Uterine smooth muscle cell (primary cell): ENCODE data around the gene SV2A. TPM values are rescaled to one million over a fixed set of nuclear protein-coding genes. Genes with fewer than 3 reads are reported as not detected.

ENCODE experiments used
- total RNA-seq: library from RNA; depleted of rRNA; stranded (reverse); fragments of >200 nt; gene quantifications from 2 replicates; pipeline ENCODE4 v1.2.3, GENCODE V29; 2014

The SV2A gene, protein sequence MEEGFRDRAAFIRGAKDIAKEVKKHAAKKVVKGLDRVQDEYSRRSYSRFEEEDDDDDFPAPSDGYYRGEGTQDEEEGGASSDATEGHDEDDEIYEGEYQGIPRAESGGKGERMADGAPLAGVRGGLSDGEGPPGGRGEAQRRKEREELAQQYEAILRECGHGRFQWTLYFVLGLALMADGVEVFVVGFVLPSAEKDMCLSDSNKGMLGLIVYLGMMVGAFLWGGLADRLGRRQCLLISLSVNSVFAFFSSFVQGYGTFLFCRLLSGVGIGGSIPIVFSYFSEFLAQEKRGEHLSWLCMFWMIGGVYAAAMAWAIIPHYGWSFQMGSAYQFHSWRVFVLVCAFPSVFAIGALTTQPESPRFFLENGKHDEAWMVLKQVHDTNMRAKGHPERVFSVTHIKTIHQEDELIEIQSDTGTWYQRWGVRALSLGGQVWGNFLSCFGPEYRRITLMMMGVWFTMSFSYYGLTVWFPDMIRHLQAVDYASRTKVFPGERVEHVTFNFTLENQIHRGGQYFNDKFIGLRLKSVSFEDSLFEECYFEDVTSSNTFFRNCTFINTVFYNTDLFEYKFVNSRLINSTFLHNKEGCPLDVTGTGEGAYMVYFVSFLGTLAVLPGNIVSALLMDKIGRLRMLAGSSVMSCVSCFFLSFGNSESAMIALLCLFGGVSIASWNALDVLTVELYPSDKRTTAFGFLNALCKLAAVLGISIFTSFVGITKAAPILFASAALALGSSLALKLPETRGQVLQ
- total RNA-seq: 23.2 and 39.7 TPM in 2 replicates

DNA sequence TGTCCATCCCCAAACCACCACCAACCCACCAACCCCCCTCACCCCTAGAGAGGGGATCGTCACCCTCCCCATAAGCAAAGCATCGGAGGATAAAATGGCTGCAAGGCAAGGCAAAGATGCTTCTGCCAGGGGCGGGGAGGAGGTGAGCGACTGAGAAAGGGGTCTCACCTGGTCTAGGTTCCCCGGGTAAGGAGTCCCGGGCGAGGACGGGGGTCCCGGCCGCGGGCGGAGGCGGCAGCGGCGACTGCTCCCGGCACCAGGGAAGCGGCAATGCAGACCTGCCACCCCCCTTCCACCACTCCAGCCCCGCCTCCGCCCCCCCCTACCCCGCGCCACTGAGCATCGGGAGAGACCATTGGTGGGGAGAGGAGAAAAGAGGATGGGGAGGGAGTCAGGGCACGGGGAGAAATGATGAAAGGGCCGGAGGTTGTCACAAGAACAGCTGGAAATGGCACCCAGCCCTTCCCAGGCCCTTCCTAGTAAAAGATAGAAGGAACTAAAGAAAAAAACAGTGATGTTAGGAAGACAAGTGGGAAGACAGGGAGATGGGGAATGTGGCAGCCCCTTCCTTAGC lies at the start of gene SV2A:
Gene SV2A, minus strand, starts transcription at position 274 of the 574 bp plus-strand sequence. CDS start 4,004 bp downstream, outside the sequence.

DNA sequence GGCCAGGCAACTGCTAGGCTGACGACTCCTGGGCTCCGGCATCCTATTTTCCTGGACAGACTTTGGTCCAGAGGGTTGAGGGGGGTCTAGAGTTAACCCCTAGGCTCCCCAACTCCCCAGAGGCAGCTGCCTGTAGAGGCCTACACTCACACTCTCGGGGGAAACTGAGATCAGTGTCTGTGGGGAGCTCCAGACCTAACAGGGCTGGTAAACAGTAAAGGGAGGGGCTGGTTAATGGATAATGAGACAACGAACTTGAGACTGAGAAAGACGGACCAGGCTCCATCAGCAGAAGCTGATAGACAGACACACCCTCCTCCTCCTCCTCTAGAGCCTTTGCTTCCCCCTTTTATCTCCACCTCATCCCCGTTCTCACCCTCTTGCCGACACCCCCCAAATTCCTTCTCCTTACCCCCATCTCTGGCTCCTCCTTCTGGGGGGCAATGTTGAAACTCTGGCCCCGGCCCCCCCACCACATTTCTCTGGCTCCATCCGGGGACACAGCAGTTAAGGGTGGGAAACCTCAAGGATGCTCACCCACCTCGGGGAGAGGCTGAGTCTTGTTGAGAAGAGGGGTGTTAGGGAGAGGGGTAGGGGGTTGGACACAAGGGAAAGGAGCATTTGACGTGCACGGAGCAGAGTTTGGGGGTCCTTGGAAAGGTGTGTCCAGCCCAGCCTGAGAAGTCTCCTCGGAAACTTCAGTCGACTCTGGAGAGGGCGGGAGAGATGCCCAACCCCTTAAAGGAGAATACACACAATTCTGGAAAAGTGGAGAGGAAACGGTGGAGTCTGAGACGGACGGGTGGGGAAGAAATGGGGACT lies 18.7 kb upstream of the SV2A start, which contains the start of gene MTMR11:
Gene MTMR11, minus strand, starts transcription at position 710 of the 822 bp plus-strand sequence. Its CDS starts 232 bp downstream, at position 478.

DNA sequence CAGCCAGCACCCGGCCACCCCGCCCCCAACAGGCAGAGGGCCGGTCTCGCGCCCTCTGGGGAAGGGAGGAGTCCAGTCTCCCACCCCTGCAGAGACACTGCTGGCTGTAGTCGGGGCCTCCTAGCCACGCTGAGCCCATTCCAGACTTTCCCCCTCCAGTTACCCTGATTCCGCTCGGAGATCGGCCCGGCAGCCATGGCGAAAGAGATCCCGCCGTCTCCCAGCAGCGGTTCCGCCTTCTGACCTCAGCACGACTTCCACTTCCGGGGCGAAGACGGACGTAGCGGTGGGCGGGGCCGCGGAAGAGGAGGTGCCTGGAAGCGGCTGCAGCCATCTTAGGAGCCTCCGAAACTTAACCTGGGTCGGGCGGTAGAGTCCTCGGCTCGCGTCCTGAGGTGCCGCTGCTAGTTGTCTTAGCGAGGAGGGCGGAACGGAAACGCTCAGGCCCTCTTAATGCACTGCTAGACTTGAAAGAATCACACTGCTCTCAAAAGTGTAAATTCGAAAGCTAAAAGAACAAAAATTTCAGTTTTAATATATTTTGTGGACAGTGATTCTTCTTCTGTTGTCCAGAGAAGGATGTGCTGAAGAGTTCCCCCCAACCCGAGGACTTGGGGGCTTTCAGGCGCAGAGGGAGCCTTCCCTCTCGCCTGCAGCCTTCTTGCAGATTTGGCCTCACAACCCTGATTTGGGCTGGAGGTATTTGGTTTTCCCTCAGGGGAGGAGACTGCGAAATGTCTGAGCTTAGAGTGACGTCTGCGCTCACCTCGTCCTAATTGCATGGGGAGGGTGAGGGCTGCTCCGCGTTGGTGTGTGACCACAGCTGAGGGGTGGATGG lies 10.1 kb upstream of the SV2A start, which contains the start of gene SF3B4:
Gene SF3B4, minus strand, starts transcription at position 241 of the 838 bp plus-strand sequence. Its CDS starts 44 bp downstream, at position 197.

DNA sequence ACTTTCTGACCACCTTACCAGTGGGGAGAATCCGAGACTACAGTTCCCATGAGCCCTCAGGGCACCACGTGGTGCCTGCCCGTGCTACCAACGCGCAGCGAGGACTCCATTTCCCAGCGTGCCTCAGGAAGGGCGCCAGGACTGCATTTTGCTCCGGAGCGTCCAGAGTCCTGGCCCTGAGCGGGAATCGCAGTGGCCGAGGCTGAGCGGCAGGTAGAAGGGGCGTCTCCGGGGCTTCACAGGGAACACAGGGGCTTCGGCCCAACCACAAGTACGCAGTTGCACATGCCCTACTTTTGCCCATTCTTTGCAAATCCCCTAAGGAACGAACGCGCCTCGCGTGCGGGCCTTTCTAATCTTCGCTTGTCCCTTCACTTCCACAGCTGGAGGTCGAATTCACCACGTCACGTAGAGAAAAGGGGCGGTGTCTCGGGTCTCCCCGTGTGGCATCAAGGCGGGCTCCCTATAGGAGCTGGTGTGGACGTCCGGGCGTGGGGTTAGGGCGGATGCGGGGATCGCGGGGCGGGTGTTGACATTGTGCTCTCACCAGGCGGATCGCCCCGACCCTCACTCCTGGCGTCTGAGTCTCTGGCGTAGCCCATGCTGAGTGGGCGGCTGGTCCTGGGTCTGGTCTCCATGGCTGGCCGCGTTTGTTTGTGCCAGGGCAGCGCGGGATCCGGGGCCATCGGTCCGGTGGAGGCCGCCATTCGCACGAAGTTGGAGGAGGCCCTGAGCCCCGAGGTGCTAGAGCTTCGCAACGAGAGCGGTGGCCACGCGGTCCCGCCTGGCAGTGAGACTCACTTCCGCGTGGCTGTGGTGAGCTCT lies 18.0 kb downstream of the SV2A start, which contains the start of gene BOLA1:
Gene BOLA1, plus strand, starts transcription at position 109 of the 825 bp plus-strand sequence. Its CDS starts 492 bp downstream, at position 601.

Other genes starting within 250 kb of the SV2A start
- gene FCGR1A, start 135.2 kb downstream of the SV2A start, total RNA-seq: not detected in 2 replicates
- 12.4 and 13.1 TPM in 2 replicates for gene BOLA1, start 18.3 kb downstream of the SV2A start, total RNA-seq
- 5.9 and 11.5 TPM in 2 replicates for gene SF3B4, start 10.0 kb upstream of the SV2A start, total RNA-seq
- gene MTMR11, start 19.0 kb upstream of the SV2A start, total RNA-seq: 4.9 and 7.2 TPM in 2 replicates
- gene OTUD7B, start 92.9 kb upstream of the SV2A start, total RNA-seq: 22.7 and 26.1 TPM in 2 replicates
- gene VPS45, start 149.9 kb upstream of the SV2A start, total RNA-seq: 40.5 and 44.0 TPM in 2 replicates
- gene PLEKHO1, start 232.1 kb upstream of the SV2A start, total RNA-seq: 66.5 and 69.4 TPM in 2 replicates